Measurements from ENCODE around the gene IRF2. TPM values are rescaled to one million over a fixed set of nuclear protein-coding genes. Genes with fewer than 3 reads are reported as not detected.

Gene IRF2
- total RNA-seq, 2 donors from 2014 or later: 35.3 to 68.0 TPM

DNA sequence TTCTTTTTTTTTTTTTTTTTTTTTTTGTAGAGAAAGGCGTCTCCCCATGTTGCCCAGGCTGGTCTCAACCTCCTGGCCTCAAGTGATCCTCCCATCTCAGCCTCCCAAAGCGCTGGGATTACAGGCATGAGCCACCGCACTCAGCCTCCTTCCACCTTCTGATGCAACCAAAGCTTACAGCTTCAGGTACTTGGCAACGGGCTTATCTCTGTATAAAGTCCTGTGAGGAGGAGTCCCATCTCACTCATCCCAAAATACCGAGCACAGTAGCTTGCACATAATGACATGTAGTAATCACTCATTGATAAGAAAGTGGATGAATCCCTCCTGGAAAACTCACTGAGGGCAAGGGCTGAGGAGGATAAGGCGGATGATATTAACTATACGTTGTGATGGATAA lies 19.1 kb downstream of the IRF2 start:
- Histone ChIP-seq H3K4me1 (ENCODE audit: control insufficient read depth in 1 of 2, low read depth in 2 of 2) (peaks cover 42 to 64% of the 10 kb centered on the region in 2 donors), H3K27ac (no peak overlapping the region), H3K36me3 (no peaks in the 10 kb centered on the region), H3K4me3 (no peak overlapping the region), H3K9me3 (no peaks in the 10 kb centered on the region), H3K27me3 (replicated peaks; ENCODE audit: insufficient read depth) (no peaks in the 10 kb centered on the region)
- TF ChIP-seq, protein P1, sequence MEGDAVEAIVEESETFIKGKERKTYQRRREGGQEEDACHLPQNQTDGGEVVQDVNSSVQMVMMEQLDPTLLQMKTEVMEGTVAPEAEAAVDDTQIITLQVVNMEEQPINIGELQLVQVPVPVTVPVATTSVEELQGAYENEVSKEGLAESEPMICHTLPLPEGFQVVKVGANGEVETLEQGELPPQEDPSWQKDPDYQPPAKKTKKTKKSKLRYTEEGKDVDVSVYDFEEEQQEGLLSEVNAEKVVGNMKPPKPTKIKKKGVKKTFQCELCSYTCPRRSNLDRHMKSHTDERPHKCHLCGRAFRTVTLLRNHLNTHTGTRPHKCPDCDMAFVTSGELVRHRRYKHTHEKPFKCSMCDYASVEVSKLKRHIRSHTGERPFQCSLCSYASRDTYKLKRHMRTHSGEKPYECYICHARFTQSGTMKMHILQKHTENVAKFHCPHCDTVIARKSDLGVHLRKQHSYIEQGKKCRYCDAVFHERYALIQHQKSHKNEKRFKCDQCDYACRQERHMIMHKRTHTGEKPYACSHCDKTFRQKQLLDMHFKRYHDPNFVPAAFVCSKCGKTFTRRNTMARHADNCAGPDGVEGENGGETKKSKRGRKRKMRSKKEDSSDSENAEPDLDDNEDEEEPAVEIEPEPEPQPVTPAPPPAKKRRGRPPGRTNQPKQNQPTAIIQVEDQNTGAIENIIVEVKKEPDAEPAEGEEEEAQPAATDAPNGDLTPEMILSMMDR (IDR thresholded peaks at IDR 0.05): no peak
- ATAC-seq (ENCODE audit: insufficient number of reproducible peaks, low FRiP score, low read depth) (no peak), DNase-seq (ENCODE audit: low spot score) (no peak)

DNA sequence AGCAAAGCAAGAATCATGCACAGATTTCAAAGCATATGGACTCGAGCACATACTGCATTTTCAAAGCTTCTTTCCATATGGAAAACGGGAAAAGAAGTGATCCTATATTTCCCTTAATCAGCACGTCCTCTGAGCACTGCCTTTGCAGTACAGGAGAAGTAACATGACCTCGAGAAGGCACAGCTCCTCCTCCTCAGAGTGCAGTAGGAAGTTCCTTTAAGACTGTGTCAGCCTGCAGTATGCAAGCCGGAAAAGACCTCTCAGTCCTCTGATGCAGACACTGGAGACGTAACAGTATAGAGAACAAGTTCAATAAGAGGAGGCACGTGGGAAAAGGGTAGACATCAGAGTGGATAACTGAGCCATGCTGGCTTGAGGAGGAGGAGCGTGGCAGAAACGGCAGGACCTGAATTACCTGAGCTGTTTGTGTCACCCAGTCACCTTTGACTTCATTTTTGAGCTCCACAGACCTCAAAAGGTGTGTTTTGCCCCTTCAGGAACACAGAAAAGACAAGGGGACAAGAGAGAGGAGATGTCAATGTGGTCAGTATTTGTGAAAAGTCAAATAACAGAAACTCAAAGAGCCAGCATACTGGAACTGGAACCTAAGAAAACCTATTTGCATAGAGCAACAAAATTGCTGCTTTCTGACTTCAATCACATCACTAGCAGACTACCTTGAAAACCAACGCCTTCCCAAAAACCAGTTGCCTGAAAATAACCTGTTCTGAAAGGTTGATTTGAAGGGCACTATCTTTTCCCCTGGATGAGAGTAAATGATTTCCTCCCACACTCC lies 20.8 kb downstream of the IRF2 start:
- no peaks in the 10 kb centered on the region for H3K27me3 ChIP-seq (replicated peaks; ENCODE audit: insufficient read depth)
- H3K9me3 ChIP-seq: no peaks in the 10 kb centered on the region
- H3K36me3 ChIP-seq: no peaks in the 10 kb centered on the region
- H3K27ac ChIP-seq: peak overlapping the region in 1 of 2 donors; percentile 49
- ATAC-seq (ENCODE audit: insufficient number of reproducible peaks, low FRiP score, low read depth) (peak; percentile 70), DNase-seq (ENCODE audit: low spot score) (no peak)
- TF ChIP-seq, protein P1 (IDR thresholded peaks at IDR 0.05): no peak
- H3K4me1 ChIP-seq (ENCODE audit: control insufficient read depth in 1 of 2, low read depth in 2 of 2): peaks cover 57 to 74% of the 10 kb centered on the region in 2 donors
- no peak overlapping the region for H3K4me3 ChIP-seq

DNA sequence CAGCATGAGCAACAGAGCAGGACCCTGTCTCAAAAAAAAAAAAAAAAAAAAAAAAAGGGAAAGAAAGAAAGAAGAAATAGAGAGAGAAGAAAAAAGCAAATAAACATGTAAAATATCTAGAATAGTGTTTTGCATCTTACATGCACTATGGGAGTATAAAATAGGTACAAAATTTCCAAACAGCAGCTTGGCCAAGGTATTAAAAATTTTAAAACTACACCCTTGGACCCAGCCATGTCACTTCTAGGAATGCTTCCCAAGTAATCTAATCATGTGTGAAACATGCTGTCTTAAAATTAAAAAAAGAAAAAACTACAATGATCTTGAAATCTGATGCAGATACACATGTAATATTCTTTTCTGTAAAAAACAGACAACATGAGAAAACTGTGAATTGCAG lies 21.6 kb downstream of the IRF2 start:
- TF ChIP-seq, protein P1 (IDR thresholded peaks at IDR 0.05): no peak
- no peak for DNase-seq (ENCODE audit: low spot score)
- H3K9me3 ChIP-seq: no peaks in the 10 kb centered on the region
- peaks cover 59 to 77% of the 10 kb centered on the region in 2 donors for H3K4me1 ChIP-seq (ENCODE audit: control insufficient read depth in 1 of 2, low read depth in 2 of 2)
- no peak overlapping the region for H3K4me3 ChIP-seq
- no peaks in the 10 kb centered on the region for H3K36me3 ChIP-seq
- H3K27me3 ChIP-seq (replicated peaks; ENCODE audit: insufficient read depth): no peaks in the 10 kb centered on the region
- ATAC-seq (ENCODE audit: insufficient number of reproducible peaks, low FRiP score, low read depth): no peak
- H3K27ac ChIP-seq: no peak overlapping the region

DNA sequence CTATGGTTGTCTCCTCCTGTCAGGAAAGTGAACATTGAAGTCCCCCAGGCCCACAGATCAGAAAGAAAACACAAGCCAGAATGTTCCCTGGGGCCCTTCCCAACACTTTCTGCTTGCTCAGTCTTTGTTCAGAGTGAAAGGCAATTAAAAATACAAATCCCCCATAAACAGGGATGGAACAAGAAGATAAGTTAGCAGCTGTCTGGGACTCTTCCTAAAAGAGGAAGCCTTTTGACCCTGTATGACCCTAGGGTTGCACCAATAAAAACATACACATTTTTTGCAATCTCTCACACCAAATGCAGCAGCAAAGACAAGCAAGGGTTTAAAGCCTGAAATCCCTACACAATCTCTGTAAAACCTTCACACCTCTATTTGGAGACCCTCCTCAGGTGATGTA lies 22.6 kb downstream of the IRF2 start:
- Histone ChIP-seq H3K4me1 (ENCODE audit: control insufficient read depth in 1 of 2, low read depth in 2 of 2) (peaks cover 55 to 70% of the 10 kb centered on the region in 2 donors), H3K4me3 (no peak overlapping the region), H3K9me3 (no peaks in the 10 kb centered on the region), H3K27me3 (replicated peaks; ENCODE audit: insufficient read depth) (no peaks in the 10 kb centered on the region), H3K27ac (peak overlapping the region in 1 of 2 donors; percentile 2), H3K36me3 (no peaks in the 10 kb centered on the region)
- TF ChIP-seq, protein P1 (IDR thresholded peaks at IDR 0.05): no peak
- ATAC-seq (ENCODE audit: insufficient number of reproducible peaks, low FRiP score, low read depth) (no peak), DNase-seq (ENCODE audit: low spot score) (no peak)

DNA sequence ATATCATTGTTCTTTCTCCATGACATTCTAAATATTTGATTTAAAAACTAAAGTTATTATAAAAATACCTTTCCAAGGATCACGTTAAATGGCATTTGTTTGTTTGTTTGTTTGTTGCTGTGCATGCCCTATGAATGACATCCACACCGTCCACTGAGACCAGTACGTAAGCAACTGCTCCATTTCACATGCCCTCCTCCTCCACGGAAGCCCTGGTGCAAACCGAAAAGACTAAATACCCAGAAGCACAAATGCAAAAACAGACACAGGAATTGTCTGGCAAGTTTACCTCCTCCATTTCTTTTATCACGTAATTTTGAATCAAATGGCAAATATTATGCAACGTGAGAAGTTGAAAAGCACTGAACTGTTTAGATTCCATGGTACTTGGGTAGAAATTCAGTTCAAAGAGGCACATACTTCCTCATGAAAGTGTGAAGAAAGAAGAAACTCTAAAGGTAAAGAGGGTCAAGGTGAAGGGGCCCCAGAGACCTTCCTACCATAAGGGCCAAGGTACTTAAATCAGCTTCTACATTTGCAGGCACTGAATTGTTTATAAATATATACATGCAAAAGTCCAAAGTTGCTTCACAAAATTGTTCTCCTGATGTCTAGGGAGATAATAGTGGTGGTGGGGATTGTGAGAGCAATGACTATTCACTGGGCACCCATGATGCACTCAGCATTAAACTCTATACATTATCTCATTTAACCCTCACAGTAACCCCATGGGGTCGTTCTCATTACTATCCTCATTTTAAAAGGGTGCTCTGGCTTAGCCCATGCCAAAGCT lies 23.4 kb downstream of the IRF2 start:
- Histone ChIP-seq H3K9me3 (no peaks in the 10 kb centered on the region), H3K27me3 (replicated peaks; ENCODE audit: insufficient read depth) (no peaks in the 10 kb centered on the region), H3K27ac (peak overlapping the region in 1 of 2 donors; percentile 2), H3K4me1 (ENCODE audit: control insufficient read depth in 1 of 2, low read depth in 2 of 2) (peaks cover 55 to 72% of the 10 kb centered on the region in 2 donors), H3K4me3 (no peak overlapping the region), H3K36me3 (no peaks in the 10 kb centered on the region)
- DNase-seq (ENCODE audit: low spot score): no peak
- TF ChIP-seq, protein P1 (IDR thresholded peaks at IDR 0.05): no peak
- ATAC-seq (ENCODE audit: insufficient number of reproducible peaks, low FRiP score, low read depth): no peak
